NOMO-1 (cell line): ENCODE data around the gene TMED7.
"Not testable (repeated sequence)": the region's sequence is repeated elsewhere in the genome, so short reads cannot be mapped to it uniquely, and the experiment has no call there.

ENCODE experiments used
- DNase-seq, 2 experiments: peaks; one replicate each; lab custom pipeline; 2025; ENCODE audit not compliant: unreplicated experiment in 2 of 2; lab: John Stamatoyannopoulos, UW

Gene TMED7

DNA sequence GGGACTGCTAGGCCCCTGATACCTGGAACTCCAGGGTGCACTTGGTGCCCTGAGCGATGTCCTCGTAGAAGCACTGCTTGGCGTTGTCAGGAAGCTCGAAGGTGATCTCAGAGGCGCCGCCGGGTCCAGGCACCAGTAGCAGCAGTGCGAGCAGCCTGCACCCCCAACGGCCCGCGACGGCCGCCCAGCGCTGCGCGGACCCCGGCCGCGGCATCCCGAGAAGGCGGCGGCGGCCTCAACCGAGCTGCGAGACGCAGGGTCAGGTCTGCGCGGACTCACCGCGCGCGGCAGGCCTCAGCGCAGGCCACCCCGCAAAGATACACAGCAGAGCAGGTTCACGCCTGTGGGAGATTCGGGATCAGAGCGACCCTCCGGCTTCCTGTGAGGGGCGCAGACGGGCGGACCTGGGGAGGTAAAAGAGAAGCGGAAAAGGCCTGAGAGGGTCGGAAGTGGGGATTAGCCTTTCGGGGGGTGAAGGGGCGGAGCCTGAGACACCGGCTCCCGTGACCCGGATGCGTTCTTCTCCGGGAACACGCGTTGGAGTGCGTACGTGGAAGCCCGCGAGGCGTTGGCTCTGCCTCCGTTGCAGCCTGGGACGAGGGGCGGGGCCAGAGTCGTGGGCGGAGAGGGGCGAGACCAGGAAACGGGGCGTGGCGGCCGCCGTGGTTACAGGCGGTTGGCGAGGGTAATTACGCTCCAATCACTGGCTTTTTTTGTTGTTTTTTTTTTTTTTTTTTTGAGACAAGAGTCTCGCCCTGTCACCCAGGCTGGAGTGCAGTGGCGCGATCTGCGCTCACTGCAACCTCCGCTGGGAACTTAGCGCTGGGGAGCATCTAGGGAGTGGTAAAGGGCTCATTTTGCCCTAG, at the start of gene TMED7:
TMED7 (minus strand) TSS at position 458 of the 866 bp plus-strand sequence; CDS start at position 214, 244 bp downstream.
- peak; percentile 95 to 96 for DNase-seq

GRCh38 chr5:115674782-115675181, 48.9 kb upstream of the TMED7 start:
- DNase-seq, result not testable (repeated sequence)

DNA sequence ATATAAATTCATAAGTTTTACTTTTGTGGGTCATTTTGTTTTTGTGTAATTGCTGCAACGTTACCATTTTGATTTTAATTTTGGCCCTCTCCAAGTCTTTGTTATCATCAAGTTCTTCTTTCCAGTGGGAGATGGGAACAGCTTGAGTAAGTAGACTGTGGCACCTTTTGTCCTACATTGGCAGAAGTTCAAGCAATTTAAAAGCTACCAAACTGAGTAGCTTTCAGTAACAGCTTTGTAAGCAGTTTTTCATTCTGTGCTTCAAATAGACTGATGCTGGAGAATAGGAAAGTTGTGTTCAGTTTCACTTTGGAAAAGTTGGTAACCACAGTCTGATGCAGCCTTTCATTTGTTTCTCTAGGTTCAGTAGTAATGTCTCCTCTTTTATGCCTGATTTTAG, 47.8 kb upstream of the TMED7 start:
- DNase-seq, result no peak

GRCh38 chr5:115671939-115672338, 46.1 kb upstream of the TMED7 start:
- DNase-seq, result no peak

DNA sequence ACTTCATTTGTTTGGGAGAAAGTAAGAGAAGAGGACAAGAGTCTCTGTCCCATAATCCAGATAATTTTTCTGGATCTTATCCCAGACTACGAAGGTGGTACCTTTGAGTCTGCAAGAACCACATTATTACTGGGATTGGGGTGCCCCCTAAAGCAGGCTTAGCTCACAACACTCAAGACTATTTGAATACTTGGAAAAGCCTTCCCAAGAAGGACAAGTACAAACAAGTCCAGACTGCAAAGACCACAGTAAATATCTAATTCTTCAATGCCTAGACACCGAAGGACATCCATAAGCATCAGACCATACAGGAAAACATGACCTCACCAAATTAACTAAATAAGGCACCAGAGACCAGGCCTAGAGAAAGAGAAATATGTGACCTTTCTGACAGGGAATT, 40.2 kb upstream of the TMED7 start:
- DNase-seq, result no peak

GRCh38 chr5:115661563-115661962, 35.7 kb upstream of the TMED7 start:
- no peak for DNase-seq

GRCh38 chr5:115661101-115661500, 35.3 kb upstream of the TMED7 start:
- no peak for DNase-seq

GRCh38 chr5:115657881-115658233, 32.0 kb upstream of the TMED7 start:
- DNase-seq, result no peak

- DNase-seq, result no peak
These were observed 31.5 kb upstream of the TMED7 start for GRCh38 chr5:115657125-115657880.

DNA sequence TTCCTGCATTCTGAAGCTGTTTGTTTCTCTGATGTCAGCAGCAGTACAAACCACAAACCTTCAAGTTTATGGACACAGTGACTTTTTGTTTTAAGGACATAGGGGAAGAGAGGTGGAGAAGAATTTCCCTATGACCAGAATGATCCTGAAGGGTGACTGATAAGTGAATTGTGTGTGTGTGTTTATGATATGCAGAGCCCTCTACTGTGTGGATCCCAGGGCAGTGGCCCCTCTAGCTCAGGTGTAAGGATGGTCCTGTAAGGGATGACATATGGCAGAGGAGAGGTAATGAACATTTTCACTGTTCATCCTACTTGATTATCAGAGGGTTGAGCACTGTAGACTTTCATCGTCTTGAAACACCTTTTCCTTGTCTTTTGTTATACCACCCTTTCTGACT, 30.6 kb upstream of the TMED7 start:
- DNase-seq, result no peak

DNA sequence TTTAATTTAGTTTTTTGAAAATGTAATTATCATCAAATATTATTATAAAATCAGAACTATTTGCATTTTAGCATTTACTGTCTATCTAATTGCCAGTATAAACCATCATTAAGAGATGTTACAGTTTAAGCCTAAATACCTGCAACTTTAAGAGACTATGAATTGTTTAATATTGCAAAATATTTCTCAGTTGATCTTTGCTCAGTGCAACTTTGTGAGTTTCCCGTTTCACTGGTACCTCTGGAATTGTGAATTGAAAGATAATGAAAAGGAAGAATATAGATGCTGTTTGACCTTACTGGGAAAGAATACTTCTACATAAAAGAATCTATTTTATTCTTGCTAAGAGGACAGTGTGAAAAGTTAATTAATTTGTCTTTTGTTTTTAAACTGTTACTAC, 30.2 kb upstream of the TMED7 start:
- DNase-seq, result no peak

- DNase-seq, result no peak
These were observed 23.7 kb upstream of the TMED7 start for GRCh38 chr5:115649541-115649940.

DNA sequence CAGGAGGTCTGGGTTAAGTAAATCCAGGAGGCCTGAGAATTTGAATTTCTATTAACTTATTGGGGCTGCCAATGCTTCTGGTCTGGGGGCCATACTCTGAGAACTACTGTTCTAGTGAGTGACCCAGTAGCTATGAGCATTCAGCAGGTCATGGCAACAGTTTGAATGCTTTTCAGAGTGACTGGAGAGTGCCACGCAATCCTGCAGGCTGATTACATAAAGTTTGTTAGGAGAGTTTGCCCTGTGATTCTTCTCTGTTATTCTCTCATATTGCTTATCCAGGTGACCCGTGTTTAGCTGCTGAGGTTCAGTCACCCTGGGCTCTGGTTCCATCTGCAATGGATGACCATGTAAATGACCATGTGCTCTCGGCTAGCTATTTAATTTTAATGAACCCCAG, 22.2 kb upstream of the TMED7 start:
- no peak for DNase-seq

GRCh38 chr5:115645386-115645785, 19.6 kb upstream of the TMED7 start:
- DNase-seq, result not testable (repeated sequence)

DNA sequence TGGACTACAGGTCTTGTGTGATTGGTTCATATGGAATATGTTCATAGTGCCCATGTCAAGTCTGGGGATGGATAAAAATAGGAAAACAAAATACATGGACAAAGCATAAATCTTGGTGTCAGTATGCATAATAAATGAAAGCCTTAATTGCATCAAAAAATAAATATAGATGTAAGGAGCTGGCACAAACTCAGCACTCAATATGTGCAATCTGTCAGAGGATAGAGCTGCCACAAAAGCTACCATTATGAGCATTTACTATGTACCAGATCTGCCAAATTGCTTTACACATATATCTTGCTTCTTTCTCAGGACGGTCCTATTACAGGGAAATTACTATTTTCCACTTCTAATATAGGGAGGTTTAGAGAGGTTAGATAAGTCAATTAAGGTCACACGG, 18.2 kb upstream of the TMED7 start:
- DNase-seq, result no peak

DNA sequence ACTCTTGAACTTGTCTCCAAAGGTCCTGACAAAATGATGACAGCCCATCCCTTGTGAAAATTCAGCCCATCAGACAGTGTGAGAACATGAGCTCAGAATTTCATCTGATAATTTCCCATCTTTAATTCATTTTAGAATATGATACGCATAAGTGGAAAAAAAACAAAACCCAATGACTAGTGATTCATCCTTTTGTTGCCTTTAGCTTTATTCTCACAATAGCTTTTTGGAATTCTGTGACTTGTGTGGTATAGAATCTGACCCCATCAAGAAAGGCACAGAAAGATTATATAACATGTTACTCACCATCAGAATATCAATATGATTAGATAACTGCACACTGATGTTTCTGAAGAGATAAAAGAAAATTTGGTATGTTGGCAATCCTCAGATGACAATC, 16.1 kb upstream of the TMED7 start:
- no peak for DNase-seq

- no peak for DNase-seq
These were observed 14.4 kb upstream of the TMED7 start for GRCh38 chr5:115640274-115640673.

DNA sequence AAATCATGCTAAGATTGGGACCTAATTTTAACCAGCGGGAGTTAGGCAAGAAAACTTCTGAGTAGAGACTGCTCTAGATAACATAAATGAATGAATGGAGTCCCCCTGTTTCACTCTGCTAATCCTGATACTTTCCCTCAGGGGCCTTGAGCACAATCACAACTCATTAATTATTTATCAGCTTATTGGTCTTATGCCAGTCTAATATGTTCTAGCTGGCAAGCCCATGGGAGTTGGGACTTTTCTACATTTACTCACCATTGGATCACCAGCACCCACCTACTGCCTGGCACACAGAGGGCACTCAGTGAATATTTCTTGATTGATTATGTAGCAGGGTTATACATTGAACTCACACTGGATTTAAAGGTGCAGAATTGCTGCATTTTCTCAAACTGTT, 13.5 kb upstream of the TMED7 start:
- no peak for DNase-seq

DNA sequence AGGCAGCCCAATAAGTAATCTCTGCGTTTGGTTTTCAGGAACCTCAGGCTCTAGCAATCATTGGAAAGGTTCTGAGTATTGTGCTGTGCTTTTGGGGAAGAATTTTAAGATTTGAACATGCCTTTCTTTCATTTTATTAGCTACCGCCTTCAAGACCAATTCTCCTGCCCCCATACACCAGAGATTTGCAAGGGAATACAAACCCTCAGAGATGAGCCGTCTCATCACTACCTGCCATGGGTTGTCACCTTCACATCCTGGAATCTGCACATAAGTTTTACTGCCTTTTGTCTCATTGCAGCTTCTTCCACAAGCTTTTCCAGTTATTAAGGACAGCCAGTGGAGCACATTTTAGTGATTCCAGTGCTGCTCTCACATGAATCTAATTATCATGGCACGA, 11.7 kb upstream of the TMED7 start:
- DNase-seq, result no peak

DNA sequence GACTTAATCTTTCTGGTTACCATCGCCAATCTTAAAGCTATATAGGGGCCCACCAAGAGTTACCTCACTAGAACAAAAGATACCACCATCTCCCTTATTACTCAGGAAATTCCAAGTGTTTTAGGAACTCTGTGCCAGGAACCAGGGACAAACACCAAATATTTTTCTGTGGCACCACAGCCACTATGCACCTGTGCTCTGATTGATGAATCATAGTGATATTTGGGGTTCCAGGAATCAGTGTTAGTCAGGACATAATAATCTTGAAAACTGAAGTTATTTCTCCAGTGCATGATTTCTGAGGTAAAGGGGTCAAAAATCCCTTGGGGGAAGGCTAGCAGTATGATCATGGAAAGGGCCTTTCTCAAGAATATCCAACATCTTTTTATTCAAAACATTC, 10.2 kb upstream of the TMED7 start:
- no peak for DNase-seq

- DNase-seq, result peak; percentile 78 to 89
These were observed 8.7 kb upstream of the TMED7 start for GRCh38 chr5:115634343-115635132.
